Daoy (cell line): ENCODE data around the gene EFCAB5. TPM values are rescaled to one million over a fixed set of nuclear protein-coding genes. Genes with fewer than 3 reads are reported as not detected.
A peak's percentile ranks its signal among the peaks of the same experiment; 100 is the strongest.
"Not testable (repeated sequence)": the region's sequence is repeated elsewhere in the genome, so short reads cannot be mapped to it uniquely, and the experiment has no call there.

ENCODE experiments used
- DNase-seq: peaks from one replicate; pipeline ENCODE4 v3.0.0-alpha.2; 2015; ENCODE audit warnings: low read depth
- total RNA-seq: library from RNA; depleted of rRNA; stranded (reverse); fragments of >200 nt; shearing (Covaris generic); gene quantifications from 2 replicates; pipeline ENCODE4 v1.2.3, GENCODE V29; 2014

Gene EFCAB5
- total RNA-seq, 1 experiment from 2014 or later: 0.23 TPM

GRCh38 chr17:30005709-30006320 is 64.4 kb downstream of the EFCAB5 start:
- peak; percentile 41 for DNase-seq

DNA sequence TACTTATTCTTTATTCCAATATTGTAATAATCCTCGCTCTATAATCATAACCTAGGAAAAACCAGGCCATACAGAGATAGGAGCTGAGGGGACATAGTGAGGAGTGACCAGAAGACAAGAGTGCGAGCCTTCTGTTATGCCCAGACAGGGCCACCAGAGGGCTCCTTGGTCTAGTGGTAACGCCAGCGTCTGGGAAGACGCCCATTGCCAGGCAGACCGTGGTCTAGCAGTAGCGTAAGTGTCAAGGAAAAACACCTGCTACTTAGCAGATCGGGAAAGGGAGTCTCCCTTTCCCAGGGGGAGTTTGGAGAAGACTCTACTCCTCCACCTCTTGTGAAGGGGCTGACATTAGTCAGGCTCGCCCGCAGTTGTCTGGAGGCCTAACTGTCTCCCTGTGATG is 70.5 kb downstream of the EFCAB5 start:
- not testable (repeated sequence) for DNase-seq

DNA sequence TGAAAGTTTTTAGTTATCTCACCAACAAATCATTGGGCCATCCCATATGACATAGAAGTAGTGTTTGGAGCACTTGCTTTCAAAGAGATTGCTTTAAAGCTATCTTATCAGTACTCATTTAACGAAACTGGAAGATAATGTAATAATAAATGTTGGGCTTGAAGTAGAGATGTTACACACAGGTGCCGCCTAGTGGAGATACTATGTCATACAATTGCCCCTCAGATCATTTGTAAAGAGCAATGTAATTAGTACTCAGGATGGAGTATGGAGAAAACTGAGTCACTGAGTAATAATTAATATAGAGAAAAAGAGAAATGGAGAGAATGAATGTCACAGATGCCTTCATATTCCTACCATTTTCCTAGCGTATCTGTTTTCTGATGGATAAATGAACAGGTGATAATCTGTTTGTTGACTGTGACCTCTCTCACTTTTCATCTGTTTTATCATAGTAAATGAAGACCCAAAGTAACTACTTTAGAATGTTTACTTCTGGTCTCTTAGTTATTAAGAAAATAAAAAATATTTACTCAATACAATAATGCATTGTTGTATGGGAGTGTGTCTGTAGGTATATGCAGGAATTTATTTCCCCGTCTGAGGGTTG is 80.4 kb downstream of the EFCAB5 start:
- peak; percentile 38 for DNase-seq

GRCh38 chr17:30025325-30025724 is 83.9 kb downstream of the EFCAB5 start:
- DNase-seq: not testable (repeated sequence)

DNA sequence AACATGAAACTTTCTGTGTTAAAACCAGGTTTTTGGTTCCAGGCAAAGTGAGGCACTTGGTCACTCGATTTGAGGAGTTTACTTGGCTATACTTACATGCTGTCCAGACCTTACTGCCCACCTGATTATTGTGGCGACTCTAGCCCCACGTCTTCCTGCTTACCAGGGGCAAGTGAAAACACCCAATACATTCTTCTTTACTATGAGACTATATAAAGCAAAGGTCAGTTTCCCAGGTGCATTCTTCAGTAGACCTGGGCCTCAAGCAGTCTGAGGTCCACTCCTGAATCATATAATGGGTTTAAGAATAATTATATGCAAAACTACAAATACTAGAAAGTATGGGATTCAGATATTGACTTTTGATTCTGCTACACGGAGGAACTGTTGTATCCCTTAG is 86.2 kb downstream of the EFCAB5 start:
- DNase-seq: no peak

DNA sequence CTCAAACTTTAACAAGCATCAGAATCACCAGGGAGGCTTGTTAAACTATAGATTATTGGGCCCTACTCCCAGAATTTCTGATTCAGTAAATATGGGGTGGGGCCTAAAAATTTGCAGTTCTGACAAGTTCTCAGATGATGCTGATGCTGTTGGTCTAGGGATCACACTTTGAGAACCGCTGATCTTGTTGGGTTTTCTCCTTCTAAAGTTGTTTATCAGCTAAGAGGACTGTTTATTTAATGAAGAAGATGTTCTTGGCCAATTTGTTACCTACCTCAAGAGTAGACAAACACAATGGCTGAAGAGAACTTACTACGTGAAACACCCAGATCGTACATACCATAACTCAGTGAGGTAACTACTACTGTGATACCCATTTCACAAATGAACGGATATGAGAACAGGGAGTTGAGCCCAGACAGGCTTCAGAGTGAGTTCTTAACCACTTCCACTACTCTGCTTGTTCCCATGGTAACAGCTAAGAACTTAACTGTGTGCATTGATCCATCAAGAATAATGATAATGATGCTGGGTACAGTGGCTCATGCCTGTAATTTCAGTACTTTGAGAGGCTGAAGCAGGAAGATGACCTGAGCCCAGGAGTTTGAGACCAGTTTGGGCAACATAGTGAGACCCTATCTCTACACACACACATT is 89.9 kb downstream of the EFCAB5 start:
- no peak for DNase-seq

- no peak for DNase-seq
Measured at GRCh38 chr17:30035369-30035768, 93.9 kb downstream of the EFCAB5 start.

GRCh38 chr17:30040719-30041518 is 99.5 kb downstream of the EFCAB5 start:
- not testable (repeated sequence) for DNase-seq

GRCh38 chr17:30041551-30041950 is 100.1 kb downstream of the EFCAB5 start:
- DNase-seq: no peak

GRCh38 chr17:30062372-30062771 is 120.9 kb downstream of the EFCAB5 start:
- no peak for DNase-seq

DNA sequence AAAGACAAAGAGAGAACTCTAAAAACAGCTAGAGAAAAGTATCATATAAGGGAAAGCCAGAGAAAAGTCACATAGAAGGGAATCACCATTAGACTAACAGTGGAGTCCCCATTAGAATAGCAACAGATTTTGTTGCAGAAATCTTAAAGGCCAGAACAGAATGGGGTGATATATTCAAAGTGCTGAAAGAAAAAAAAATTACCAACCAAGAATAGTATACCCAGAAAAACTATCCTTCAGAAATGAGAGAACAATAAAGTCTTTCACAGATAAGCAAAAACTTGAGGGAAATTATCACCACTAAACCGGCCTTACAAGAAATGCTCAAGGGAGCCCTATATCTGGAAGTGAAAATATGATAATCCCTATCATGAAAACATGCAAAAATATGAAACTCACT is 123.3 kb downstream of the EFCAB5 start:
- no peak for DNase-seq

GRCh38 chr17:30068465-30068864 is 127.0 kb downstream of the EFCAB5 start:
- no peak for DNase-seq

DNA sequence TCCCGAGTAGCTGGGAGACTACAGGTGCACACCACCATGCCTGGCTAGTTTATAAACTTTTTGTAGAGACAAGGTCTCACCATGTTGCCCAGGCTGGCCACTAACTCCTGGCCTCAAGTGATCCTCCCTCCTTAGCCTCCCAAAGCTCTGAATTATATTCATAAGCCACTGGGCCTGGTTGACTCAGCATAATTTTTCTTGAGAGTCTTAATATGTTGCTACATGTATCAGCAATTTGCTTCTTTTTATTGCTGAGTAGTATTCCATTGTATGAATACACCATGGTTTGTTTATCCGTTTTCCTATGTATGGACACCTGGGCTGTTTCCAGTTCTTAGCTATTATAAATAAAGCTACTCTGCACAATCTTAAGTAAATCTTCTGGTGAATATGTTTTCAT is 132.8 kb downstream of the EFCAB5 start:
- no peak for DNase-seq

DNA sequence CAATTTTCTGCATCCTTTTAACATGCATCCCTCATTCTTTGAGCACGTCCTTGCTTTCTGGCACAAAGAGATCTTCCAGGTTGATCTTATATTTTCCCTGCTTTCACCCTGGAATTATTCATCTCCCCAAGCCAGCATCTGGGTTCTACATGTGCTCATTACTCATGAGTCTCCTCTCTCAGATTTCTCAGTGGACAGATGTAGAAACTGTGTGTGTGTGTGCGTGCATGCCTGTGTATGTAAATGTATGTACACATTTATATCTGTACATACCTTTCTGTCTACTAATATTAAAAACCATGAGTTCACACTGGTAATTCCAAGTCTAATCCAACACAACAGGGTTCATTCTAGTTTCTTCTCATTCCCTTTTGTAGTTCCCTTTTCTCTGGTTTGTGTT is 133.3 kb downstream of the EFCAB5 start:
- no peak for DNase-seq

GRCh38 chr17:30082773-30083172 is 141.3 kb downstream of the EFCAB5 start:
- no peak for DNase-seq

- DNase-seq: no peak
Measured at GRCh38 chr17:30084788-30085187, 143.4 kb downstream of the EFCAB5 start.

DNA sequence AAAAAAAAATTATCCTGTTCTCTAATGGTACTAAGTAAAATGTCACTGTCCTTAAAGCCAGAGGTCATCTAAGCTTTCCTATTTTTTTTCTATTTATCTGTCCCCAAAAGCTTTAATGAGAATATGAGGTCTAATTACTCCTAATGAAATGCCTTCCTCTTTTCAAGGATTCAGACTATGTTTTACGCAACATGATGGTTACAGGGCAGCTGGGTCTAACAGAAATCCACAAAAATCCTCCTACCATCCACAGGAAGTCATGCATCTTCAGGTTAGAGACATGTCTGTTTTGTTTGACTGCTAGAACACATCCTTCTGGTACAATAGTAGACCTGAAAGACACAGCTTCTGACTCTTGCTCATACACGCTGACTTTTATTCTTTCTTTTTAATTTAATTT is 145.5 kb downstream of the EFCAB5 start:
- DNase-seq: no peak

GRCh38 chr17:30087431-30087830 is 146.0 kb downstream of the EFCAB5 start:
- not testable (repeated sequence) for DNase-seq

DNA sequence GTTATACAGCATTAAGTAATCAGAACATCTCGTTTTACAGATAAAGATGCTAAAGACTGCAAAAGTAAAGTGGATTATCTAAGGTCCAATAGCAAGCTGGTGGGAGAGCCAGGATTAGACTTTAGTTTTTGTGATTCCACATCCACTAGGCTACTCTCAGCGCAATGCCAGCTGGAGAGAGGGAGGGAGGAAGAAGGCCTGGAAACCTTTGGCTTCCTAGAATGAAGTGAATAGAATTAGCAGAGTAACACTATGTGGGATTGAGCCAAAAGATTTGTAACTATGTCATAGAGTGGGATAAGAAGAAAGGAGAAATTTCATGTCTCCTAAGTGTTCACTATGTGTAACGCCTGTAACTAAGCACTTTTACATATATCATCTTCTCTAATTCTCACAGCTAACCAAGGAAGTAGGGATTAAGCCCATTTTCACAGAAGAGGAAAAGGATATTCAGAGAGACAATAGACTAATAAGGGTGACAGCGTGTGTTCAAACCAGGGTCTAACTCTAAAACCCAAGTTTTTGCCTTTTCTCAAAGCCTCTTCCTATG is 149.8 kb downstream of the EFCAB5 start:
- DNase-seq: no peak

GRCh38 chr17:30091771-30092170 is 150.3 kb downstream of the EFCAB5 start:
- DNase-seq: peak; percentile 67

- no peak for DNase-seq
Measured at GRCh38 chr17:30092886-30093285, 151.5 kb downstream of the EFCAB5 start.

- peak; percentile 53 for DNase-seq
Measured at GRCh38 chr17:30093463-30094147, 152.2 kb downstream of the EFCAB5 start.
